Activated naive CD4-positive, alpha-beta T cell treated with Interleukin-2 at 50 U/mL for 16 hours (primary cell): ENCODE results near the gene POLRMT.
A peak's percentile ranks its signal among the peaks of the same experiment; 100 is the strongest.
"Not testable (repeated sequence)": the region's sequence is repeated elsewhere in the genome, so short reads cannot be mapped to it uniquely, and the experiment has no call there.

ENCODE experiments used
- DNase-seq: peaks from one replicate; pipeline ENCODE4 v3.0.0-alpha.2; 2020

The POLRMT gene

GRCh38 chr19:624433-625109, 8.8 kb downstream of the POLRMT start:
- DNase-seq: no peak

- no peak for DNase-seq
Observed at GRCh38 chr19:623974-624373, 9.4 kb downstream of the POLRMT start.

DNA sequence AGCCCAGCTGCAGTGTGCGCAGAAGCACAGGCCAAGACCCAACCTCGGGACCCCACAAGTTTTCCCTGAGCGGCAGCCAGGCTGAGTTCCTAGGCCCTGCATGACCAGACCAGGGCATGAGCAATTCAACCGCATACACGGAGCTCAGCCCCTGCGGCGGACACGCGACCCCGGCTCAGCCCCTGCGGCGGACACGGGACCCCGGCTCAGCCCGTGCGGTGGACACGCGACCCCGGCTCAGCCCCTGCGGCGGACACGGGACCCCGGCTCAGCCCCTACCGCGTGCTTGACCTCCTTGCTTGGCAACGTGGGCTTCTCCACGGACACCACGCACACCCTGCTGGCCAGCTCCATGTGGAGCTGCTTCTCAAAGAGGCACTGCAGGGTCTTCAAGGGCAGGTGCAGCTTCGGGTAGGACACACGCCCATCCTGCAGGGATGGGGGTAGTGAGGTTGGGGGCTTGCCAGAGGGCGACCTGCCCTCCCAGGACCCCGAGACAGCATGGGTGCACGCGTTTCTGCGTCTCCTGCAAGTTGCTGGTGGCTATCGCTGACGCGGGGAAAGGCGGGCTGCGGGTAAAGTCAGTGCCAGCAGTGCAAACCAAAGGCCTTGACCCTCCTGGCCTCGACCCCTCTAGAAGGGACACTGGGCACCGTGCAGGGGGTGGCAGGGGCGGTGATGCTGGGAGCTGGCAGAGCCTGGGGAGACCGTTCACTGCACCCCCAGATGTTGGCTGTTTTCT, 10.0 kb downstream of the POLRMT start:
- no peak for DNase-seq

- DNase-seq: no peak
Observed at GRCh38 chr19:622666-623065, 10.7 kb downstream of the POLRMT start.

DNA sequence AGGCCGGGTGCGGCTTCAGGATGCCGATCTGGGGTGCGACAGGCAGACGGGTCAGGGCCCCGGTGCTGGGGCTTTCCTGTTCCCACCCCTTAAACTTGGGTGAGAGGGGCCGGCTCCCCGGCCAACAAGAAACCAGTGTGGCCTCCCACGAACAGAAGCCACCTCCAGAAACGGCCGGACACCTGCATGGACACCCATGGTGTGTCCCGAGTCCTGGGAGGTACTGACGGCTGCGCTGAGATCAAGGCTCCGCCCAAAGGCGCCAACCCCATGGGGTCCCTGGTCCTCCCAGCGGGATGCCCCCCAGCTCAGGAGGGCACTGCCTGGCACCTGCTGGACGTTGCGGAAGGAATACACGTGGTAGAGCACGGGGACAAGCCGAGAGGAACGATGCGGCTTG, 11.5 kb downstream of the POLRMT start:
- DNase-seq: no peak

- not testable (repeated sequence) for DNase-seq
Observed at GRCh38 chr19:621191-621590, 12.1 kb downstream of the POLRMT start.

GRCh38 chr19:620166-620862, 13.0 kb downstream of the POLRMT start:
- DNase-seq: no peak

GRCh38 chr19:619286-620002, 13.9 kb downstream of the POLRMT start:
- DNase-seq: no peak

- no peak for DNase-seq
Observed at GRCh38 chr19:618674-619285, 14.6 kb downstream of the POLRMT start.

- DNase-seq: no peak
Observed at GRCh38 chr19:618247-618619, 15.1 kb downstream of the POLRMT start.

DNA sequence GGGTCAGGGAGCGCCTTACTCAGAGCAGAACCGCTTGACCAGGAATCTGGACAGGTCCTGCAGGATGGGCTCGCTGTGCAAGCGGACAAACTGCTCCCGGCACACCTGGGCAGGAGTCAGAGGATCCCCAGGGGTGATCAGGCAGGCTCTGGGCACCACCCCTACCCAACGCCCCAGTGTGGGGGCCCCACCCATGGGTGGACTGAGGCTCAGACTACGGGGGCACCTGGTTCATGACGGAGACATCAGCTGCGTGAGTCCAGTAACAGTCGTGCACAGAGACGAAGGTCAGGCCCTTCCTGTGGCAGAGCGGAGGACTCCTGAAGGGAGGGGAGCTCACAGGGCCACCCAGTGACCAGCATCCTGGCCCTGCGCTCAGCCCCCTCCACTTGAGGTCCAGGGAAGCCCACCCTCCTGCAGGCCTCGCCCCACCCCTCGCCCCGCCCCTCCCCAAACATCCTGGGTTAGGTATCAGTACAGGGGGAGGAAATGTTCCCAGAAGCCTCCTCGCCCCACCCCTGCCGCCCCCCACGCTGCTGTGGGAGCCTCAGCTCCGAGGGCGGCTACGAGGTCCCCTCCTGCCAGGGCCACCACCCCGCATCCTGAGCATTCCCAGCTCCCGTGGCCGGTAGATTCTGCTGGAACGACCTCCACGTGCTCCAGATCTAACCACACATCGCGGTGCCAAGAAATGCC, 15.6 kb downstream of the POLRMT start:
- no peak for DNase-seq

DNA sequence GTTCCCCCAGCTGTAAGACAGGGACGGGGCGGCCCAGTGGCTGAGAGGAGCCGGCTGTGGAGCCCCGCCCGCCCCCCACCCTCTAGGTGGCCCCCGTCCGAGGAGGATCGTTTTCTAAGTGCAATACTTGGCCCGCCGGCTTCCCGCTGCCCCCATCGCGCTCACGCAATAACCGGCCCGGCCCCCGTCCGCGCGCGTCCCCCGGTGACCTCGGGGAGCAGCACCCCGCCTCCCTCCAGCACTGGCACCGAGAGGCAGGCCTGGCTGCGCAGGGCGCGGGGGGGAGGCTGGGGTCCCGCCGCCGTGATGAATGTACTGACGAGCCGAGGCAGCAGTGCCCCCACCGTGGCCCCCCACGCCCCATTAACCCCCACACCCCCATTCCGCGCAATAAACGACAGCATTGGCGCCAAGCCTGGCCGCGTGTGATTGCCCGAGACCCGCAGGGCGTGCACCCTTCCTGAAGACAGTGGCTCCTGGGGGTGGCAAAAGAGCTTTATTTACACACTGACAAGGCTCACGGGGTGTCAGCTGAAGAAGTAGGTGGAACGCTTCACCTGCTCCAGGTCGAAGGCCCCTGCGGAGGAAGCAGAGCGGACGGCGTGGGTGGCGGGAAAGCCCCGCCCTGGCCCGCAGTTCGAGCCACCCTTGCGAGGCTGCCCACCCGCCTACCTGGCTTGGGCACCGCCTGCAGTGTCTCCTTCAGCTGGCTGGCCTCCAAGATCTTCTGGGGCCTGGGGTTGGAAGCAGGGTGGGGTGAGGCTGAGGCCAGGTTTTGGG, 16.4 kb downstream of the POLRMT start:
- DNase-seq: no peak

DNA sequence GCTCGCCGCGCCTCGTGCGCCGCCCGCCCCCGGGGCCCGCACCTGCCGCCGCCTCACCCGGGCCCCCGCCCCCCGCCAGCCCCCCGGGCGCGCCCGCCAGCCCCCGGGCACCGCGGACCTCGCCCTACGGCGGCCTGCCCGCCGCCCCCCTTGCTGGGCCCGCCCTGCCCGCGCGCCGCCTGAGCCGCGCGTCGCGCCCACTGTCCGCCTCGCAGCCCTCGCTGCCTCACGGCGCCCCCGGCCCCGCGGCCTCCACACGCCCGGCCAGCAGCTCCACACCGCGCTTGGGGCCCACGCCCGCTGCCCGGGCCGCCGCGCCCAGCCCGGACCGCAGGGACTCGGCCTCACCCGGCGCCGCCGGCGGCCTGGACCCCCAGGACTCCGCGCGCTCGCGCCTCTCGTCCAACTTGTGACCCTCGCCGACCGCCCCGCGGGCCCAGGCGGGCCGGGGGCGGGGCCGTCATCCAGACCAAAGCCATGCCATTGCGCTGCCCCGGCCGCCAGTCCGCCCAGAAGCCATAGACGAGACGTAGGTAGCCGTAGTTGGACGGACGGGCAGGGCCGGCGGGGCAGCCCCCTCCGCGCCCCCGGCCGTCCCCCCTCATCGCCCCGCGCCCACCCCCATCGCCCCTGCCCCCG, 17.2 kb downstream of the POLRMT start:
- DNase-seq: no peak

- no peak for DNase-seq
Observed at GRCh38 chr19:615619-616018, 17.7 kb downstream of the POLRMT start.

- no peak for DNase-seq
Observed at GRCh38 chr19:613732-614567, 19.4 kb downstream of the POLRMT start.

DNA sequence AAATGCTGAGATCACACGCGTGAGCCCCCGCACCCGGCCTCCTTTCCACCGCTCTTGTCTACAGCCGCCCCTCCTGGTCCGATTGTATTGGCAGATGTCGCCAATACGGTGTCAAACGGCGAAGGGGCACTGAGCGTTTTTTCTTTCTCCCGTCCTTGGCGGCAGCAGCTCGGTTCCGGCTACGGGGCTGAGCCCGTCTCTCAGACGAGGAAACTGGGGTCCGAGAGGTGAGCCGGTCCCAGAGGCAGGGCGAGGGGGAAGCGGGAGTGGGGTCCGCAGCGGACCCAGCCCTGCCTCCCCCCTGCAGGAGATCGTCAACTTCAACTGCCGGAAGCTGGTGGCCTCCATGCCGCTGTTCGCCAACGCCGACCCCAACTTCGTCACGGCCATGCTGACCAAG, 20.4 kb downstream of the POLRMT start:
- no peak for DNase-seq

- peak; percentile 83 for DNase-seq
Observed at GRCh38 chr19:611481-611868, 21.9 kb downstream of the POLRMT start.

- peak; percentile 57 for DNase-seq
Observed at GRCh38 chr19:610801-611480, 22.4 kb downstream of the POLRMT start.

DNA sequence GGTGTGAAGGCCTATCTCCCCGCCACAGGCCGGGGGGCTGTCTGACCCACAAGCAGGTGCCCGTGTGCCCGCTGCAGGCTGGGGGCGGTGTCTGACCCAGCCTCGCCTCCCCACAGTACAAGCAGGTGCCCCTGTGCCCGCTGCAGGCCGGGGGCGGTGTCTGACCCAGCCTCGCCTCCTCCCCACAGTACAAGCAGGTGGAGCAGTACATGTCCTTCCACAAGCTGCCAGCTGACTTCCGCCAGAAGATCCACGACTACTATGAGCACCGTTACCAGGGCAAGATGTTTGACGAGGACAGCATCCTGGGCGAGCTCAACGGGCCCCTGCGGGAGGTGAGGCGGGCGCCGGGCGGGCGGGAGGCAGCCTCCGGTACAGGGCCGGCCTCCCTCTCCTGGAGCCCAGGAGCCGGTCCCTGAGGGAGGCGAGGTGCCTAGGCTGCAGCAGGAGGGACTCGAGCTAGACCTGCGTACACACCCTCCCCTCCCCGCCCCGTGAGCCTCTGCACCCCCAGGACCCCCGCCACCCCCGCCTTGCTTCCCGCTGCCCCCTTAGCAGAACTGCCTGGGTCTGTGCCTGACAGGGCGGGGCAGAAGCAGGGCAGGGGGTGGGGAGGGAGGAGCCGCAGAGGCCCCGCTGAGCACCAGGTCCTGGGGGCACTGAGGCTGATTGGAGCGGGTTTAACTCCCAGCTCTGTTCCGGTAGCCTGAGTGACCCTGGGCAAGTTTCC, 23.1 kb downstream of the POLRMT start:
- DNase-seq: peak; percentile 33
